Activated CD4-positive, alpha-beta T cell treated with anti-CD3 and anti-CD28 coated beads for 24 hours (primary cell): ENCODE data around the gene ING3.
"Not testable (repeated sequence)": the region's sequence is repeated elsewhere in the genome, so short reads cannot be mapped to it uniquely, and the experiment has no call there.

Experiments used
- DNase-seq, 2 donors: peaks; one replicate each; pipeline ENCODE4 v3.0.0-alpha.2; 2020; ENCODE audit warnings: low read depth in 2 of 2

Gene ING3

DNA sequence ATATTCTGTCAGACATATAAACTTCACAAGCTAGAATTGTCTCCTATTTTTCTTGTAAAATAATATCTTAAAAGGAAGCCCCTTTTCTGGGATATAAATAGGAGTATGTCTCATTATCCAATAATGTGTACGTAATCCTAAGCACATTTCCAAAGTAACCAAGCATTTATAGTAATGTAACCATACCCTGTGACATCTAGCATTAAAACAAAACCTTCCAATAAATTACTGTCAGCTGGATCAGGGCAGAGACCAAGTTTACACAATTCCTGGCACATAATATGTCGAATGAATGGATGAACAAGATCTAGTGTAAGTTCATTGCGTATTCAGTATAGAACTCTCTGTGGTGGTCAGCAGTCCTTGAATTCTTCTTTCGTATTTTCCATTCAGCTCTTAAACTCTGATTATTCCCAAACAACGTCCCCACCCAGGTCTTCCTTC lies 52.2 kb downstream of the ING3 start:
- DNase-seq: no peak

DNA sequence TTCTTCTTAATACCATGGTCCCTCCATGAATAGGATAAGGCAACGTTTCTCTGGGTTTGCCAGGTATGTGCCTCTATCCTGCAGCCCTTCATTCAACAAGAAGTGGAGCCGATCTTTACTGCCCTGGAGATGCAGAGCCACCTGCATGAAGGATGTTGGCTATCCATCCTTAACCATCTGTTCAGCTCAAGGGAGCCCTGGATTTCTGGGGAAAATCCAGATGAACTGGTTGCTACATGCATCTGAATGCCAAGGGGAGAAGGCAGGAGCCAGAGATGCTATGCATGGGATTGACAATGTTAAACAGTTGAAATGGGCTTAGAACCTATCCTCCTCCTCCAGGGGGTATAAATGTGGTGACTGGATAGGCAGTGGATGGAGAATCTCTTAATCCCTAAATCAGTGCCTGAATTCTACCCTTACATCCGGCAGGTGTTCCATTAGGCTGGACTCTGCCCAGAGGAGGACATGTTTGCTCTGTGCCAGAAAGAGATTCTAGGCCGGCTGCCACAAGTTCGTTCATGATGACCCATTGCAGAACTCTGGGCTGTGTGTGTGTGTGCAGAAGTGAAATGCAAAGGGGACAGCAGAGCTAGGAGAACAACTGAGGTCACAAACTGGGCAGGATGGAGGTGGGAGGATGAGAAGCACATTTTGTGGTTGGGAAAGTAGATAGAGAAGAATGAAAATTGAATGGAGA lies 53.6 kb downstream of the ING3 start:
- no peak for DNase-seq

DNA sequence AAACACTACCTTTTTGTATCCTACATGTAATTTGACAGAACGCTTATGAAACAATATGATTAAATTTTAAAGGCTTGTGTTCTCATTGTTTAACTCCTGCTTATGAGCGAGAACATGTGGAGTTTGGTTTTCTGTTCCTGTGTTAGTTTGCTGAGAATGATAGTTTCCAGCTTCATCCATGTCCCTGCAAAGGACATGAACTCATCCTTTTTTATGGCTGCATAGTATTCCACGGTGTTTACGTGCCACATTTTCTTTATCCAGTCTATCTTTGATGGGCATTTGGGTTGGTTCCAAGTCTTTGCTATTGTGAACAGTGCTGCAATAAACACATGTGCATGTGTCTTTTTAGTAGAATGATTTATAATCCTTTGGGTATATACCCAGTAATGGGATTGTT lies 54.5 kb downstream of the ING3 start:
- DNase-seq: not testable (repeated sequence)

DNA sequence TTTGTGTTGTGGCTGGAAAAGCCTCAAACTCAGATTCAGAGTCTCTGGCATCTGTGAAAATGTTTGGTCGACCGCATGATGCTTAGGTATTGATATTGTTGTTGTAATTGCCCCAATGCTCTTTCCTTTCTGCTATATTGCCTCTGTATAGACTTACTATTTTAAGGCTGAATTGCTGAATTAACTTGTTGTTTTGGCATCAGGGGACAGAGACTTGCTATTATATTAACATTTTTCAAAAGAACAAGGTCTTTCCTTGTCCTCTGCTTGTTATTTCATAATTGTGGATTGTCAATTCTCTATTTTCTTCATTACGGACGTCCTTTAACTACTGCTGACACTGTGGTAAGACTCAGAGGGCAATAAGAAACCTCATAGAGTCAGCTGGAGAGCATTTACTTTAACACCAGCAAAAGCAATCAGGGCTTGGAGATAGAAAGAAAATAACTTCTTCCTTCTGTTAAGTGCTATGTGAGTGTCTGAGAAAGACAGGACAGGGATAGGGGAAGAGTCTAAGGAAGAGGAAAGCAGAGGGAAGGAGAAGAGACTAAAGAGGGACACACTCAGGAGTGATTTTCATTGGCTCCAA lies 55.5 kb downstream of the ING3 start:
- no peak for DNase-seq

DNA sequence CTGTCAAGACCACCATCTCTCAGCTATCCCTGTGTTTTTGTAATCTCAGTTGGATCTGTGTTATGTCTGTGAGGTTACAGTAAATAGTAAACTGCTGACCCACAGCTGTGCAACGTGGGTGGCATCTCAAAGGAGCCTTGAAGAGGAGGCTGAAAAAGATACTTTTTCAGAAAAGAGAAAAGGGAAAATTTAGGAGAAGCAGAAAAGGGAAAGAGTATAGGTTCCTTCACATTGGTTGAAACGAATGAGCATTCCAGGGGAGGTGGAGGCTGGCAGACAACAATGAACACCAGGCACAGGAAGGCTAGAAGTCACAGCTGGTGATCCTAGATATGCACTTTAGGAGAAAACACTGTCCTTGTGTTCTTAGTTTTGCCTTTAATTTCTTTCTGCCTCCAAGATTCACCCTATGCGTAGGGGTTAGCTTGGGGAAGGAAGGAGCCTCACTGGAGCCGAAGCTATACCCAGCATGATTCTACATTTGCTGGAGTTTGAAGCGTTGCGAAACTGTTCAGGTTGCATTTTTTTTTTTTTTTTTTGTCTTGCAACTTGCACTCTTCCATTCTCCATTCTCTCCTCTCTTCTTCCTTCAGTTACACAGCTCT lies 56.2 kb downstream of the ING3 start:
- DNase-seq: no peak

DNA sequence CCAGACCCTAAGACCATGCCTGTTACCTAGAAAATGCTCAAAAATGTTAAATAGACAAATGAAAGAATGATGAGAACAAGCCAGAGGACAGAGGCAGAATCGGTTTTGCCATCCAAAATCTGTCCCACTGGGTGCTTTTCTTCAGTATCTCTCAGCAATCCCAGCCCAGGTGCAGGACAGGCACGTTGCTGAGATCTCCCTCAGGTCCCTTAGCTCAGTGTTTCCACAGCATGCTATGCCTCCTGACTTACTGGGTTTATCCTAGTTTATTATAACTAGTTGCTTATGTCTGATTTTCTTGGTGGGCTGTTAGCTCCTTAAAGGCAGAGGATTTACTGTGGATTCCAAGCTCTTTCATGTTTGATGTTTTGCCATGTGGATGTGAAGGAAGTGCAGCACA lies 58.2 kb downstream of the ING3 start:
- no peak for DNase-seq

DNA sequence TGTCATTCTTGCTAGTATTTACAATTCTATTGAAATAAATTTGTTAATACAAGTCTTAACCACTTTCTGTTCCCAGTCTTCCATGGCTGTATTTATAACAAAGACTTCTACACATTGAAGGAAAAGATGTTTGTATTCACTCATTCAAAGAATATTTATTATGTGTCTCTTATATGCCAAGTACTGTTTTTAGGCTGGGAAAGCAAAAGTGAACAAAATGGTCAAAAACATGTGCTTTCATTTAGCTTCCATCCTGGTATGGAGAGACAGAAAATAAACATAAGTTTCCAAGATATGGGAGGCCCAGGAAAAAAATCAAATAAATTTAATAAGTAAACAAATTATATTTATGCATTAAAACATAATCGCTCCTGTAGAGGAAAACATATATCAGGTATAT lies 60.8 kb downstream of the ING3 start:
- no peak for DNase-seq

DNA sequence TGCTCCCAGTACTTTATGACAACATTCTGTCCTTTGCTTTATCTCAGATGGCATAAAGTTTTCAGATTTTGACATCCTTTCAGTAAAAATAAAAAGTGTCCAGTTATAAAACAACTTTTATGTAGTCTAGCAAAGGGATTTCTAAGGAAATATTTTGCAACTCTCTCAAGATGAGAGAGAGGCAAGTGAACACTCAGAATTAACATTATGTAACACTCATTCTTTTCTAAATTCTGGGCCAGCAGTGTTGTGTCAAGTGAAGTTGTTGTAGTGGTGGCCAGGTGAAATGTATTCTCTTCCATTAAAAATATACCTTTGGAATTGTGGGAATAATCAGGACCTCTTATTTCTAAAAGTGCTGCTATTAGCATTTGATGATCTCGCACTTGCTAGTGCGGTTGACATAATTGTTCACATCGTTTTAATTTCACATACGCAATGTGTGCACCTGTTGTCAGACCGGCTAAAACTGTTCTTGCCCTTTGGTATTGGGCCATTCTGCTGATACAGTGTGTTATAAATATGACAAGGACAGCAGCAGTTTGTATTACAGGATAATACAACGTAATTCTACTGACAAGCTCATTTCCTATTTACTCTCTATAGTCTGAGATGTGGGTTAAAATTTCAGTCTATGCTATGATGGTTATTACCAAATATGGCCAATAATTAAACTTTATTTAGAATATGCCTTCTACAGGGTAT lies 61.7 kb downstream of the ING3 start:
- DNase-seq: no peak

DNA sequence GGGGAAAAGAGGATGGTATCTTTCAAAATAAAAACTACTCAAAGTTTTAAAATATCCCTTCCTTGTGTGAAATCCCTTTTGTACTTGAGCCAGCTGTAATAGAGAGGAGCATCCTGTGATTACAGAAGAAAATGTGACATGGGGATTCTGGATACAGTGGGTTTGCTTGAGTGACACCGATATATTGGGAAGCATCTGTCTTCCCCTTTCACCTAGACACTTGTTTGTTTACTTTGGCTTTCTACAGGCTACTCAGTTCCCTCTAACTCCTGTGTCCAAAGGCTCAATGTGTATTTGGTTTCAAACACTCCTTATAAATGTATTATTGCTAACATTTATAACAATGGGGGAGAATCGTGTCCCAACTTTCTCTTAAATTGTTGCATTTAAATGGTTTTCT lies 62.3 kb downstream of the ING3 start:
- no peak for DNase-seq

DNA sequence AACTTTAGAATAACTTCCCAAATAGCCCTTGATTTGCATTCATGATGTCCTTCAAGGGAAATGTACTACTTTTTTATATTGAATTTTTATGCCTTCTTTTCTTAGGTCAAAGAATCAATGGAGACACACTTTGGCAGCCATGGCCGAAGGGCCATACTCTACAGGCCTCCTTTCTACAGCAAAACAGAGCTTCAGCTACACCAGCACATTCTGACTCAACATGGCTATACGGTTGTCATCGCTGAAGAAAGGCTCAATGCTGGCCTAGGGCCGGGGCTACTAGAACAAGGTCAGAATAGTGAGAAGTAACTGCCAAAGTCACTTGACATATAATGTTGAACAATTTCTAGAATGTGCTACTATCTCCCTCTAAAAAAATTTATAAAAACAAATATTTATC lies 65.0 kb downstream of the ING3 start:
- DNase-seq: no peak

DNA sequence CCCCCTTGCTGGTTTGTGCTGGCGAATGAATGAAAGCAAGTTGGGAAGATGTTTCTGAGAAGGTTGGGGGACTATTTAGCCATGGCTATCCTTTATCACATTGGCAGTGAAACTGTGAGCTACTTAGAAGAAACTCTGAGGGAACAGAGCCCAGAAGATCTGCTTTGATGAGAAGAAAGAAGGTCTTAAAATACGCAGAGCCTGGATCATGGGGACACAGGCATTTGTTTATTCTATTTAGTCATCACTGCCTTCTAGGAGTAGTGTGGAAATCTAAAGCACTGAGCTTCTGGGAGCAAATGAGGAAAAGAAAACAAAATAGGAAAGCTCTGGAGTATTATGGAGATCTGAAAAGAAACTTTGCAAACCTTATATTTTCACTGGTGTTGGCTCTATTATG lies 66.4 kb downstream of the ING3 start:
- DNase-seq: no peak

DNA sequence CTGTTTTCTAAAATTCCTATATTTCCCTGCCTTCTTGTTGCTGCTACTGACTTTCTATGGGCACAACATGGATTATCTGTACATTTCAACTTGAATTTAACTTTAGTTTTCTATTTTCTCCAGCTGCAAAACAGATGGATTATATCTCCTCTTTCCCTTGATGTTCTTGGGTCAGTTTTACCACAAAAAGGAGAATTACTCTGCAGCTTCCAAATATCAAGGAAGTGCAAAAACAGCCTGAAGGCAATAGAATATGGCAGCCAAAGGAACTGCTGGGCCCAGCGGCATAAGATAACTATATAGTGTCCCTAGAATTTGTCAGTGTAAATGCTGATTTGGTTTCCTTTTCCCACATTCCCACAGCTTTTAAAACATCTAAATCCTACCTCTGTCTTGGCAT lies 67.0 kb downstream of the ING3 start:
- no peak for DNase-seq

DNA sequence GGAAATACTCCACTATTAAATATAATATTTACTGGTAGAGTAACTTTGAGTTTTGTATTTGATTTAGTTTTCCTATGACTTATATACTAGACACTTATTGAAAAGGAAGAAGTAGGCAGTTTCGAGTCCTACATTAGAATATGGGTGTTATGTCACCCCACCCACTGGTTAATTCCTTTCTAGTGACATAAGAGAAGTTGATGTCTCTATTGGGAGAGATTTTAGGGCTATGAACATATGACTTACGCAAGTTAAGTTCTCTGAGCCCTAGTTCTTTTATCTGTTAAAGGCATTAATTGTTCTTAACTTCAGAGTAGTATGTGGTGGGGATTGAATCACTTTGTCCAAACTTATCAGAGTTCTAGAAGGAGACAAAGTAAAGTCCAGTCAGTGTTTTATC lies 68.4 kb downstream of the ING3 start:
- no peak for DNase-seq

DNA sequence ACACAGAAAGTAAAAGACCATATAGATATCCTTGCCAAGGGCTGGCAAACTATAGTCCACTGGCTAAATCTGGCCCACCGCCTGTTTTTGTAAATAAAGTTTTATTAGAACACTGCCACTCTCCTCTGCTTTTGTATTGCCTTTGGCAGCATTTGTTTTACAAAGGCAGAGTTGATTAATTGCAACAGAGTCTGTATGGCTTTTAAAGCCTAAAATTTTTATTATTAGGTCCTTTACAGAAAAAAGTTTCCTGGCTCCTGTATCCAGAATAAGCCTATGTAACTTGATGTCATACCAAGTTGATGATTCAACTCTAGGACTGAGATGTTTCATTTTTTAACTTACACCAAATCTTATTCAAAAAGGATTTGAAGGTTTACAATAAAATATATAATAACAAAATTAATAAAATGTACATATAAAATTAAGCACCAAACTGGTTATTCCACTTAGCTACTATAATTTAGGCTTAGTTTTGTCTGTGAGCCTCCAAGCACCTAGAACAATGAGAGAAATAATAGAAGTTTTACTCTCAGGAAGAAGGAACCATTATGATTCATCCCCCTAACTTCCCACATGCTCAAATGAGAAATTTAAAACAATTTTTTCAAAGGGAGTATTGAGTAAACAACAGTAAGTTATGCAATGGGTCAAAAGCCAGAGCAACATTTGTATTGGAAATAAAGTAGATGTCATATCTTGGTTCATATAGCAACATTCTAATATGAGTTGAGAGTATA lies 69.8 kb downstream of the ING3 start:
- DNase-seq: no peak

DNA sequence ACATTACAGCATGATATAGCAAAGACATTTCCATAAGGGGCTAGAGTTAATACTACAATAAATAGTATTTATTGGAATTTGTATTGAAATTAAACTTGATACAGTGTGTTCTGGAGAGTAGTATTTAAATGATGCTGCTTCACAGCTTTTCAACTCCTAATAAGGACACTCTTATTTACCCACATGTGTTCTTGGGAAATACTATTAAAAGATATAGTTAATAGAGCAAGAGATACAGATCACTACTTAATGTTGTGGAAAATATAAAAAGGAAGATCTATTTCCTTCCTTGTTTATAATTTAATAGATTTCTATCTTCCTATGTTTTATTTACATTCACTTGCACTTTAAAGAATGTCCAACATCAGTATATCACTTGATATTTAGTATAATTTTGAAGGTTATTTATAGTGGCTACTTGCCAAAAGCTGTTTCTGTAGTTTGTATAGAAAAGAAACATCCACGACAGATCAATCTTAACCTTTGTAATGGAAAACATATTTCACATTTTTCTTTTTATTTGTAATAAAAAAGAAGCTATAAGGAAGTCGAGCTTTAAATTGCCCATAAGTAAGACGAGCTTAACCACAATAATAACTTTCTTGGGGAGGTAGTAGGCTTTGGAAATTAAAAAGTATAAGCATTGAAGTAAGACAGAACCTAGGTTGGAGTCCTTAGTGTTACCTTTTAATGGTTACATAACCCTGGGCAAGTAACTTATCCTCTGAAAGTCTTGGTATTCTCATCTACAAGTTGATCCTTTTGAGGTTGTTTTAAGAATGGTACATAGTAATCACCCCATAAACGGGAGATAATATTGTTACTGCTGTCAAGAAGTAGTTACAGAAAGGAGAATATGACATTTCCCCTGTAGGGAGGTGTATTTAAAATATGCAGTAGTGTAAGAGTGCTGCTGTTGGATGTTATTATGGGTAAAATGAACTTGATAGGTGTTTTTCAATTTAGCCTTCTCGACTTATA lies 70.7 kb downstream of the ING3 start:
- no peak for DNase-seq

DNA sequence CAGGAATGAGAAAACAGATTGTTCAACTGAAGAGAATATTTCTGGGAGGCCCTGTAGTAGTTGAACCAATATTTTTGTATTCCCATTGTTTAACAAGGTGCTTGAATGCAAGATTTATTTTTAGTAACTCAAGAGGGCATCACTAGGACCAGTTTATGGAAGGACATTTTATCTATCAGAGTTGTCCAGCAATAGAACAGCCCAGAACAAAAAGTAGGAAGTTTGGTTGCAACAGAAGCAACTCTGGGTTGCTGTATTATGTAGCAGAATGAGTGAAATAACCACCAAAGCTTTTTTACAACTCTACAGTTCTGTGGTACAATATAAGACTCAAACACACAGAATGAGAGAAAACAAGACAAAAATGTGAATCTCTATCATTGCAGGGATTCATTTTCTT lies 72.6 kb downstream of the ING3 start:
- no peak for DNase-seq

DNA sequence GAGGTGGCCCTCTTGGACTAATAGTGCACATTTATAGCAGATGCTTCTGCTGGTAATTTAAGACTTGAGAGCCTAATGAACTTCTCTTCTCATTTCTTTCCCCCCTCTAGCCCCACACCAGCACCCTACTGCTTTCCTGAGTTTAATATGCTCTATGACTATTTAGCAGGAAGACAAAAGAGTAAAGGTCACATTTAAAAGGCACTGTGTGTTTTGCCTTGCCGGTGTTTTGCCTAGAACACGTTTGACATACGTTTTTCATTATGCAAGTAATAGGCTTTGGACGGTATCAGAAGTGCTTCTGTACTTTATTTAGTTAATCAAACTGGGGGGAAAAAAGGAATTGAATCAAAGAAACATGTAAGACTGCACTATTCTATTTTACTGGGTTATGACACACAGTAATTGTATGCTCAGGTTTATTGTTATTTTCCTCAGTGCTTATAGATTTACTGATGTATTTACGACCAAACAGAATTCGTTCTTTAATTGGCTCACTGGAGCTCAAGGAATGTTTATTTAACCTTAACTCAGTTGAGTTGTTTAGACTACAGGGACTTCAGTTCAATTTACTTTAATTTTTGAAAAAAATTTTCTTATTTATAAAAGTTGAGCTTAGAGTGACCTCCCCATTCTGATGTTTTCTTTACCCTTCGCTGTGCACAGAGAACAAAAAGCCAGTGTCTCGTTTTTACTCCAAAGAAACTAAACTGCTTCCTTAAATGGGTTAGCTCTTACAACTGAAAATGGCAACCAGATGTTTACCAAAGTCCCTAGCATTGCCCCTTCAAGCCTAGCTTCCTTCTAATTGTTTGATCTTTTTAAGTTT lies 73.3 kb downstream of the ING3 start:
- no peak for DNase-seq

DNA sequence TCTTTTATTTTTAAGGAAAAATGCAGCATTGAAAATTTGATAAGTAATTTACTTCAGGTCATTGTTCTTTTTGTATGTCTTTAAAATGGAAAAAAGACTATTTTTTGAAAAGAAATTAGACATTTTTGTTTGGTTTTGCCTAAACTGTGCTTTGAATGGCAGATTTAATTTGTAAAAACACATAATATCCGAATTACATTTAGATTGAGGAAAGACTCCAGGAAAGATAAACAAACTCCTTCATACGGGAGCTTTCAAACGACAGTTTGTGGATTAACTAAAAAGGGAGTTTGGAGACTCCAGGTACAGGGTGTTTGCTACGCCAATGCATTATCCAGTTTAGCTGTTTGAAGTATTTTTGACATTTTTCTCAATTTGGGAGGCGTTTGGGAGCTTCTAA lies 74.0 kb downstream of the ING3 start:
- no peak for DNase-seq

DNA sequence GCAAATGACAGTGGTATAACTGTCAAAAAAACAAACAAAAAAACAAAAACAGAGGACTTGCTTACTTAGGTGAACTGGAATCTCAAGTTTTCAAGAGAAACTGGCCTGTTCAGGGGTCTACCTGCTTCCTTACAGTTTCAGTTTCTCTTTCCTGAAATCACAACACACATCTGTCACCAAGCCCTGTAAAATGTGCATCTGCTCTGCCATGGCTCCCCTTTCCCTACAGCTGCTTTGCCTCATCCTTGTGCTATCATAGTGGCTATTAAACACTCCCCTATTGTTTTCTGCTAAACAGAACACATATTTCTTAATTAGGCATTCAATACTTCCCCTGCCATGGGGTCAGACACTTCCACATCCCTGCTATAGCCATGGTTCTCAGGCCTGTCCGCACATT lies 75.6 kb downstream of the ING3 start:
- DNase-seq: no peak

DNA sequence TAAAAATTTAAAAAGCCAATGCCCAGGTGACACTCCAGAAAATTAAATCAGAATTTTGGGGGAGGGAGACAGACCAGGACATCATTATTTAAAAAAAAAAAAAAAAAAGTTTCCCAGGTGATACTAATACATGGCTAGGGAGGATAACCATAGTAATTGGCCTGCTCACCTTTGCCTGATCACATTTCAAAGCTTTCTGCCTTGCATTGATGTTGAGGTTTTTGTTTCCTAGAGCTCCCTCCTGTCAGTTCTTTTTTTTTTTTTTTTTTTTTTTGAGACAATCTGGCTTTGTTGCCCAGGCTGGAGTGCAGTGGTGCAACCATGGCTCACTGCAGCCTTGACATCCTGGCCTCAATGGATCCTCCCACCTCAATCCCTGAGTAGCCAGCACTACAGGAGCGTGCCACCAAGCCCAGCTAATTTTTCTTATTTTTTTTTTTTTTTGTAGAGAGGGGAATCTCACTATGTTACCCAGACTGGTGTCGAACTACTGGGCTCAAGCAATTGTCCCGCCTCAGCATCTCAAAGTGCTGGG lies 76.1 kb downstream of the ING3 start:
- DNase-seq: no peak
